Osteoblast (primary cell): ENCODE measurements around the gene RASGRP4. TPM values are rescaled to one million over a fixed set of nuclear protein-coding genes. Genes with fewer than 3 reads are reported as not detected.
A peak's percentile ranks its signal among the peaks of the same experiment; 100 is the strongest.

Experiments
- DNase-seq: peaks from one replicate; pipeline ENCODE4 v3.0.0; 2011; ENCODE audit warnings: low spot score, mixed read lengths; ENCODE audit not compliant: insufficient read length; ENCODE audit errors: missing footprints
- H2AFZ ChIP-seq: 2 replicates; pipeline ENCODE4 v1.6.0; 2011; ENCODE audit warnings: mild to moderate bottlenecking, low read length
- H3K27ac ChIP-seq: 2 replicates; pipeline ENCODE4 v1.5.1; 2011; ENCODE audit warnings: mild to moderate bottlenecking, low read depth, low read length, moderate library complexity
- H3K27me3 ChIP-seq: 2 replicates; pipeline ENCODE4 v1.6.0; 2012; ENCODE audit warnings: mild to moderate bottlenecking, control low read depth, inconsistent platforms, low read length, moderate library complexity; ENCODE audit not compliant: insufficient read depth
- H3K36me3 ChIP-seq: 2 replicates; pipeline ENCODE4 v1.5.1; 2011; ENCODE audit warnings: mild to moderate bottlenecking, low read length, control low read depth, moderate library complexity; ENCODE audit not compliant: insufficient read depth
- H3K4me1 ChIP-seq: 2 replicates; pipeline ENCODE4 v1.5.1; 2011; ENCODE audit warnings: mild to moderate bottlenecking, low read length, control low read depth, moderate library complexity; ENCODE audit not compliant: insufficient read depth
- H3K4me2 ChIP-seq: 2 replicates; pipeline ENCODE4 v1.6.0; 2011; ENCODE audit warnings: mild to moderate bottlenecking, low read length; ENCODE audit not compliant: insufficient read depth
- H3K4me3 ChIP-seq: fragments of 200-600 bp; sonication (generic); 3 replicates; pipeline ENCODE4 v1.5.1; 2012; ENCODE audit warnings: mild to moderate bottlenecking, low read length, inconsistent platforms; ENCODE audit not compliant: insufficient read depth
- H3K79me2 ChIP-seq: 2 replicates; pipeline ENCODE4 v1.6.0; 2012; ENCODE audit warnings: mild to moderate bottlenecking, low read length, control low read depth, inconsistent platforms; ENCODE audit not compliant: insufficient read depth
- H3K9me3 ChIP-seq: 2 replicates; pipeline ENCODE4 v1.5.1; 2011; ENCODE audit warnings: low read depth, low read length, control low read depth
- H4K20me1 ChIP-seq: 2 replicates; pipeline ENCODE4 v1.6.0; 2012; ENCODE audit warnings: mild to moderate bottlenecking, low read length, control low read depth; ENCODE audit not compliant: insufficient read depth
- total RNA-seq: library from RNA; depleted of rRNA; stranded (reverse); fragments of >200 nt; gene quantifications from 2 replicates; pipeline ENCODE4 v1.2.3, GENCODE V29; 2012
- TF ChIP-seq, protein P1 (sequence below): IDR thresholded peaks from 2 replicates; pipeline ENCODE4 v1.5.1; 2011; ENCODE audit warnings: mild to moderate bottlenecking, low read depth, low read length, moderate library complexity; ENCODE audit errors: extremely low read depth

The RASGRP4 gene
- total RNA-seq, 1 donor, result not detected

DNA sequence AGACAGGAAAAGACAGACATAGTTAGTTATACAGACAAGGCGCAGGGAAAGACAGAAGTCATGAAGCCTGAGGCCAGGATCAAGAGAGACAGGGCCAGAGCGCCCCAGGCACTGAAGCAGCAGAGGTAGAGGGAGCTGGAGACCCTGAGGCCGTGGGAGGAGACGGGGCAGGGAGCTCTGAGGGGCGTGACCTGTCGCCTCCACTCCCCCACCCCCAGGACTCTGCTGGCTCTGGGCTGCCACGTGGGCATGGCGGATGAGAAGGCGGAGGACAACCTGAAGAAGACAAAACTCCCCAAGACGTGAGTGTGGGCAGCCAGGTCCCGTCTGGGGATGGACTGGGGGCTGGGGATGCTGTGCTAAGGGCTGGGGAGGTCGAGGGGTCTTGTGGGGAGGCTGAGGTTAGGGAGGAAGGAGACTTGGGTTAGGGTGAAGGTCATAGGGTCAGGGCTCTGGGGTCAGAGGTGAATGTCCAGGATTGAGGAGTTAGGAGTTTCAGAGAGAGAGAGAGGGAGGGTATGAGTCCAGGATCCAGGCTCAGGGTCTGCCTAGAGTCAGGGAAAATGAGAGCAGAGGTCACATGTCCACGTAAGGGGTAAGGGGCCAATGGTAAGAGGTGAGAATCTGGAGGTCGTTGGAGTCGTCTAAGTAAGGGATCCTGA lies 38.5 kb upstream of the RASGRP4 start:
- no peaks in the 10 kb centered on the region for H3K36me3 ChIP-seq
- DNase-seq, result no peak
- H2AFZ ChIP-seq, result no peak overlapping the region
- no peaks in the 10 kb centered on the region for H3K79me2 ChIP-seq
- H3K4me1 ChIP-seq, result no peaks in the 10 kb centered on the region
- no peak overlapping the region for H3K4me2 ChIP-seq
- no peaks in the 10 kb centered on the region for H3K27me3 ChIP-seq
- H3K4me3 ChIP-seq, result no peak overlapping the region
- H3K27ac ChIP-seq, result no peak overlapping the region
- TF ChIP-seq, protein P1, sequence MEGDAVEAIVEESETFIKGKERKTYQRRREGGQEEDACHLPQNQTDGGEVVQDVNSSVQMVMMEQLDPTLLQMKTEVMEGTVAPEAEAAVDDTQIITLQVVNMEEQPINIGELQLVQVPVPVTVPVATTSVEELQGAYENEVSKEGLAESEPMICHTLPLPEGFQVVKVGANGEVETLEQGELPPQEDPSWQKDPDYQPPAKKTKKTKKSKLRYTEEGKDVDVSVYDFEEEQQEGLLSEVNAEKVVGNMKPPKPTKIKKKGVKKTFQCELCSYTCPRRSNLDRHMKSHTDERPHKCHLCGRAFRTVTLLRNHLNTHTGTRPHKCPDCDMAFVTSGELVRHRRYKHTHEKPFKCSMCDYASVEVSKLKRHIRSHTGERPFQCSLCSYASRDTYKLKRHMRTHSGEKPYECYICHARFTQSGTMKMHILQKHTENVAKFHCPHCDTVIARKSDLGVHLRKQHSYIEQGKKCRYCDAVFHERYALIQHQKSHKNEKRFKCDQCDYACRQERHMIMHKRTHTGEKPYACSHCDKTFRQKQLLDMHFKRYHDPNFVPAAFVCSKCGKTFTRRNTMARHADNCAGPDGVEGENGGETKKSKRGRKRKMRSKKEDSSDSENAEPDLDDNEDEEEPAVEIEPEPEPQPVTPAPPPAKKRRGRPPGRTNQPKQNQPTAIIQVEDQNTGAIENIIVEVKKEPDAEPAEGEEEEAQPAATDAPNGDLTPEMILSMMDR, result no peak
- H4K20me1 ChIP-seq, result no peaks in the 10 kb centered on the region
- H3K9me3 ChIP-seq, result no peaks in the 10 kb centered on the region

DNA sequence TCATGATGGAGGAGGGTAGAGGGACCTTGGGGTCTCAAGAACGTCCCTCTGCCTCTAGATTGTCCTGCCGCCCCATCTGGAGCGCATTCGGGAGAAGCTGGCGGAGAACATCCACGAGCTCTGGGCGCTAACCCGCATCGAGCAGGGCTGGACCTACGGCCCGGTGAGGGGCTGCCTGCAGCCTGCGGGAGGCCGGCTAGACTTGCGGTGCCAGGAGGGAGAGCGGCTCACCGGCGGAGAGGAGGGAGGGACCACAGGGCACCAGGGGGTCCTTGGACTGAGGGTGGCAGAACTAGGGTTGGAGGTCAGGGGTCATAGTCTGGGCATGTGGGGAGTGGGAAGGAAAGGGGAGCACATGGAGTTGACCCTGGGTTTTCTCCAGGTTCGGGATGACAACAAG lies 37.3 kb upstream of the RASGRP4 start:
- Histone ChIP-seq H3K27ac (no peak overlapping the region), H3K36me3 (no peaks in the 10 kb centered on the region), H3K4me3 (no peak overlapping the region)

DNA sequence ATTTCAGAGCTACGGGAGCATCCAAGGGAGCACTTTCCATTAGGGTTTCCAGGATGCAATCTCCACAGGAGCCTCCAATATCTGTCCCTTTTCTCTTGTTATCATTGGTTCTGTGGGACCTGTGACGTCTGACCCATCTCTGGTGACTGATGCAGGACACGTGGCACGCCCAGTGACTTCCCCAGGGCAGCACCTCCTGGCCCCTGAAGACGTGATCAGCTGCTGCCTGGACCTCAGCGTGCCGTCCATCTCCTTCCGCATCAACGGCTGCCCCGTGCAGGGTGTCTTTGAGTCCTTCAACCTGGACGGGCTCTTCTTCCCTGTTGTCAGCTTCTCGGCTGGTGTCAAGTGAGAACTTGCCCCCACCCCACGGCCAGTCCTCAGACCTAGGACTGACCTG lies 33.0 kb upstream of the RASGRP4 start:
- TF ChIP-seq, protein P1, result no peak
- no peak for DNase-seq
- H3K9me3 ChIP-seq, result no peaks in the 10 kb centered on the region
- H3K27ac ChIP-seq, result no peak overlapping the region
- no peak overlapping the region for H3K4me2 ChIP-seq
- H3K4me3 ChIP-seq, result no peak overlapping the region
- no peak overlapping the region for H2AFZ ChIP-seq
- no peaks in the 10 kb centered on the region for H4K20me1 ChIP-seq
- H3K36me3 ChIP-seq, result no peaks in the 10 kb centered on the region
- no peaks in the 10 kb centered on the region for H3K27me3 ChIP-seq
- H3K4me1 ChIP-seq, result no peaks in the 10 kb centered on the region
- no peaks in the 10 kb centered on the region for H3K79me2 ChIP-seq

More for the DNA sequence above, 37.3 kb upstream of the RASGRP4 start:
- no peaks in the 10 kb centered on the region for H4K20me1 ChIP-seq
- no peaks in the 10 kb centered on the region for H3K9me3 ChIP-seq
- no peak overlapping the region for H2AFZ ChIP-seq
- TF ChIP-seq, protein P1, result no peak
- no peaks in the 10 kb centered on the region for H3K4me1 ChIP-seq
- no peaks in the 10 kb centered on the region for H3K27me3 ChIP-seq
- no peaks in the 10 kb centered on the region for H3K79me2 ChIP-seq
- H3K4me2 ChIP-seq, result no peak overlapping the region
- DNase-seq, result peak; percentile 45

DNA sequence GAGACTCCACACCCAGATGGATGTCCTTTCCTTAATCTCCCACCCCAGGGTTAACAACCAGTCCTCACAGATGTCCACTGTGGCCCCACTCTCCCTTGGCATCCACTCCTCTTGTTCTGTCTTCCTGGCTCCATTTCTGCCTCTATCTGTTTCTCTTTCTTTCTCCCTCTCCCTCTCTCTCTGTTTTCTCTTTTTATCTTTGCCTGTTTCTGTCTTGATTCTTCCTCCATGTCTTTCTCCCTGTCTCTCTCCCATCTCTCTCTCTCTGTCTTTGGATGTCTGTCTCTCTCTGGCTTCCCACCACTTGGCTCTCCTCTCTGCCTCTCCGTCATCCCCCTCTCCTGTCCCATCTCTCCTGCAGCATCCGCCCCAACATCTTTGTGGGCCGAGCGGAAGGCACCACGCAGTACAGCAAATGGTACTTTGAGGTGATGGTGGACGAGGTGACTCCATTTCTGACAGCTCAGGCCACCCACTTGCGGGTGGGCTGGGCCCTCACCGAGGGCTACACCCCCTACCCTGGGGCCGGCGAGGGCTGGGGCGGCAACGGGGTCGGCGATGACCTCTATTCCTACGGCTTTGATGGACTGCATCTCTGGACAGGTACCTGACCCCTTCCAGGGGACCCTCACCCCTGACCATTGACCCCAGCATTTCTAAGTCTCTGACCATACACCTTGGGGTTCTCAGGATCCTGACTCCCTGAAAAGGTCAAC lies 31.8 kb upstream of the RASGRP4 start:
- no peaks in the 10 kb centered on the region for H3K36me3 ChIP-seq
- H4K20me1 ChIP-seq, result no peaks in the 10 kb centered on the region
- no peak overlapping the region for H3K27ac ChIP-seq
- TF ChIP-seq, protein P1, result no peak
- H3K79me2 ChIP-seq, result no peaks in the 10 kb centered on the region
- no peaks in the 10 kb centered on the region for H3K27me3 ChIP-seq
- H2AFZ ChIP-seq, result no peak overlapping the region
- no peak for DNase-seq
- no peak overlapping the region for H3K4me2 ChIP-seq
- H3K4me1 ChIP-seq, result no peaks in the 10 kb centered on the region
- no peaks in the 10 kb centered on the region for H3K9me3 ChIP-seq
- H3K4me3 ChIP-seq, result no peak overlapping the region
